ENCODE data around the gene PER1. TPM values are rescaled to one million over a fixed set of nuclear protein-coding genes. Genes with fewer than 3 reads are reported as not detected.
A peak's percentile ranks its signal among the peaks of the same experiment; 100 is the strongest.

PER1 gene
- total and polyA plus RNA-seq, 2 of the 13 experiments (the other 11 are each of a cell fraction or from before 2014, with no cell fraction given), result 2.6 to 3.6 TPM

DNA sequence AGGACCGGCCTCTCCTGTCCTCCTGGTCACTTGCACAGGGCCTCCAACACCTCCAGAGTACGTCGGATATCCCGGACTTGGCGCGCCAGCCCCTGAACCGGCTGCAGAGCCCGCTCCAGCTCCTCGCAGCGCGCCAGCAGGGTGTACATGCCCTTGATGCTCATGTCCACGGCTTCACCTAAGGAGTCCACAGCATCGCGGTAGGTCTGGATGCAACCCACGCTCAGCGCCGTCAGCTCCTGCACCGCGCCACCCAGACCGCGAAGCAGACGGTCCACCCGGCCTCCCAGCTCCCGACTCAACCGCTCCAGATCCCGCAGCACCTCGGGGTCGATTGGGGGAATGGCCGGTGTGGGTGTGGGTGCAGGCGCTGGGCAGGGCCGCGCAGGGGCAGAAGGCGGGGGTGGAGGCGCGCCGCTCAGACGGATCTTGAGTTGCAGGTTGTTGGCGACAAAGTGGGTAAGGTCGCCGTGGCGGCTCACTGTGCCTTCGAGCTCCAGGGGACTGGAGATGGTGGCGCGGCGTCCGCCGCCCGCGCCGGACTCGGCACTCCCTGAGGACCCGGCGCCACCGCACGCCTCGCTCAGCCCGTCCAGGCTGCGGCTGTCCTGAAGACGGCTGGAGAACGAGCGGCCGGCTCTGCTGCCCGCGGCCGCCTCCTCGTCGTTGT lies 37.0 kb upstream of the PER1 start (continued):
- TF ChIP-seq, protein P1, sequence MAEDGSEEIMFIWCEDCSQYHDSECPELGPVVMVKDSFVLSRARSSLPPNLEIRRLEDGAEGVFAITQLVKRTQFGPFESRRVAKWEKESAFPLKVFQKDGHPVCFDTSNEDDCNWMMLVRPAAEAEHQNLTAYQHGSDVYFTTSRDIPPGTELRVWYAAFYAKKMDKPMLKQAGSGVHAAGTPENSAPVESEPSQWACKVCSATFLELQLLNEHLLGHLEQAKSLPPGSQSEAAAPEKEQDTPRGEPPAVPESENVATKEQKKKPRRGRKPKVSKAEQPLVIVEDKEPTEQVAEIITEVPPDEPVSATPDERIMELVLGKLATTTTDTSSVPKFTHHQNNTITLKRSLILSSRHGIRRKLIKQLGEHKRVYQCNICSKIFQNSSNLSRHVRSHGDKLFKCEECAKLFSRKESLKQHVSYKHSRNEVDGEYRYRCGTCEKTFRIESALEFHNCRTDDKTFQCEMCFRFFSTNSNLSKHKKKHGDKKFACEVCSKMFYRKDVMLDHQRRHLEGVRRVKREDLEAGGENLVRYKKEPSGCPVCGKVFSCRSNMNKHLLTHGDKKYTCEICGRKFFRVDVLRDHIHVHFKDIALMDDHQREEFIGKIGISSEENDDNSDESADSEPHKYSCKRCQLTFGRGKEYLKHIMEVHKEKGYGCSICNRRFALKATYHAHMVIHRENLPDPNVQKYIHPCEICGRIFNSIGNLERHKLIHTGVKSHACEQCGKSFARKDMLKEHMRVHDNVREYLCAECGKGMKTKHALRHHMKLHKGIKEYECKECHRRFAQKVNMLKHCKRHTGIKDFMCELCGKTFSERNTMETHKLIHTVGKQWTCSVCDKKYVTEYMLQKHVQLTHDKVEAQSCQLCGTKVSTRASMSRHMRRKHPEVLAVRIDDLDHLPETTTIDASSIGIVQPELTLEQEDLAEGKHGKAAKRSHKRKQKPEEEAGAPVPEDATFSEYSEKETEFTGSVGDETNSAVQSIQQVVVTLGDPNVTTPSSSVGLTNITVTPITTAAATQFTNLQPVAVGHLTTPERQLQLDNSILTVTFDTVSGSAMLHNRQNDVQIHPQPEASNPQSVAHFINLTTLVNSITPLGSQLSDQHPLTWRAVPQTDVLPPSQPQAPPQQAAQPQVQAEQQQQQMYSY (CRISPR knock-in tag; IDR thresholded peaks at IDR 0.05), result peak; percentile 49; the same call in 1 of the 2 replicates
- TF ChIP-seq ZNF263 (CRISPR knock-in tag; IDR thresholded peaks at IDR 0.05), result 0 out of 2 replicates have a peak, but pooled peaks have one; percentile 17
- TF ChIP-seq ZFP82 (CRISPR knock-in tag; IDR thresholded peaks at IDR 0.05; ENCODE audit: borderline replicate concordance), result peak; percentile 22; the same call in 1 of the 2 replicates
- peak; percentile 62; the same call in 1 of the 2 replicates for TF ChIP-seq AHR (CRISPR knock-in tag; IDR thresholded peaks at IDR 0.05)
- TF ChIP-seq MED8 (CRISPR knock-in tag; IDR thresholded peaks at IDR 0.05; ENCODE audit: insufficient replicate concordance), result no peak
- TF ChIP-seq ZNF816 (CRISPR knock-in tag; IDR thresholded peaks at IDR 0.05; ENCODE audit: borderline replicate concordance), result no peak
- peak; percentile 6; the same call in 1 of the 2 replicates for TF ChIP-seq STAG1 (CRISPR knock-in tag; IDR thresholded peaks at IDR 0.05)
- no peak for TF ChIP-seq SIN3B (IDR thresholded peaks at IDR 0.05; ENCODE audit: low read length)
- TF ChIP-seq ZNF264 (CRISPR knock-in tag; IDR thresholded peaks at IDR 0.05), result no peak
- peak; percentile 42; the same call in 1 of the 2 replicates for TF ChIP-seq HDAC2 (CRISPR knock-in tag; IDR thresholded peaks at IDR 0.05)
- peak; percentile 3; the same call in 1 of the 2 replicates for TF ChIP-seq KMT2A (CRISPR knock-in tag; IDR thresholded peaks at IDR 0.05)
- peak; percentile 44; the same call in 1 of the 2 replicates for TF ChIP-seq RFXAP (CRISPR knock-in tag; IDR thresholded peaks at IDR 0.05; ENCODE audit: borderline replicate concordance)
- peak; percentile 57 for TF ChIP-seq ZNF274 (CRISPR knock-in tag; IDR thresholded peaks at IDR 0.05)
- no peak; the same call in 1 of the 2 replicates for TF ChIP-seq POGK (CRISPR knock-in tag; conservative IDR thresholded peaks at IDR 0.05)
- 0 out of 2 replicates have a peak, but pooled peaks have one; percentile 25 for TF ChIP-seq BORCS8-MEF2B (CRISPR knock-in tag; IDR thresholded peaks at IDR 0.05)
- TF ChIP-seq HOXA3 (CRISPR knock-in tag; IDR thresholded peaks at IDR 0.05), result peak; percentile 15; the same call in 1 of the 2 replicates
- no peak for TF ChIP-seq U2AF2 (IDR thresholded peaks at IDR 0.05; ENCODE audit: low read depth, low read length)
- TF ChIP-seq, protein P2, sequence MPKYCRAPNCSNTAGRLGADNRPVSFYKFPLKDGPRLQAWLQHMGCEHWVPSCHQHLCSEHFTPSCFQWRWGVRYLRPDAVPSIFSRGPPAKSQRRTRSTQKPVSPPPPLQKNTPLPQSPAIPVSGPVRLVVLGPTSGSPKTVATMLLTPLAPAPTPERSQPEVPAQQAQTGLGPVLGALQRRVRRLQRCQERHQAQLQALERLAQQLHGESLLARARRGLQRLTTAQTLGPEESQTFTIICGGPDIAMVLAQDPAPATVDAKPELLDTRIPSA (CRISPR knock-in tag; IDR thresholded peaks at IDR 0.05; ENCODE audit: borderline replicate concordance), result 0 out of 2 replicates have a peak, but pooled peaks have one; percentile 39
- TF ChIP-seq FOXK1 (CRISPR knock-in tag; IDR thresholded peaks at IDR 0.05; ENCODE audit: borderline replicate concordance, low read depth), result 0 out of 2 replicates have a peak, but pooled peaks have one; percentile 27
- 0 out of 2 replicates have a peak, but pooled peaks have one; percentile 6 for TF ChIP-seq ADNP (CRISPR knock-in tag; IDR thresholded peaks at IDR 0.05)
- TF ChIP-seq ZFY (CRISPR knock-in tag; IDR thresholded peaks at IDR 0.05), result peak; percentile 45; the same call in 1 of the 2 replicates
- TF ChIP-seq HNRNPLL (IDR thresholded peaks at IDR 0.05; ENCODE audit: low read depth, low read length, poor library complexity, severe bottlenecking), result peak; percentile 13
- no peak for TF ChIP-seq GABPB1 (CRISPR knock-in tag; IDR thresholded peaks at IDR 0.05)

Data from HepG2 (cell line).